ENCODE results near the gene FBXO11.

DNA sequence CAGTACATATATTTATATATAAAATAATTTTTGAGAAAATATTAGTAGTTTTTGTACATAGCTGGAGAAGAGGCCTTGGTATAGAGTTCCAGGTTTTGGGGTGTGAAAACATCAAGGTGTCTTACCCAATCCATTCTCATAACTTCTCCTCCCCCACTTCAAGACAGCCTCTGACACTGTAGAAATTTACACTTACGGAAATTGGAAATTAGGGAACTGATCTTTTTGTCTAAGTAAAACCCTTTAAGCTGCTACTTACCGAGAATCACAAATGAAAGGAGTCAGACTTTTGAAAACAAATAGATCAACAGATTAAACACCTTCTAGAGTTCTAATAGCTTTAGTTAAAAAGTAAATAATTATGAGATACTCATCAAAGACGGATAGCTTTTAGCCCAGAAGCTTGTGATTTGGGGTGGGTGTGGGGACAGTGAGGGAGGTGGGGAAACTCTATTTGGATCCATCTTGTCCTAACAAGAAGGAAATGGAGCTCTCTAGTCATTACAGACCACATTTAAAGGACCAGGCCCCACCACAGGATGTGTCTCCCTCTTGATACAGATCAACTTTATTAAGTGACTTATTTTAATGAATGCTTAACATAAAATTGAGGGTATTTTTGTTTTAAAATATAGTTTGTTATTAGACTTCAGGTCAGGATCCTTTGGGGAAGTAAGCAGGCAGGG is 11.1 kb upstream of the FBXO11 start:
- TF ChIP-seq, protein P1, sequence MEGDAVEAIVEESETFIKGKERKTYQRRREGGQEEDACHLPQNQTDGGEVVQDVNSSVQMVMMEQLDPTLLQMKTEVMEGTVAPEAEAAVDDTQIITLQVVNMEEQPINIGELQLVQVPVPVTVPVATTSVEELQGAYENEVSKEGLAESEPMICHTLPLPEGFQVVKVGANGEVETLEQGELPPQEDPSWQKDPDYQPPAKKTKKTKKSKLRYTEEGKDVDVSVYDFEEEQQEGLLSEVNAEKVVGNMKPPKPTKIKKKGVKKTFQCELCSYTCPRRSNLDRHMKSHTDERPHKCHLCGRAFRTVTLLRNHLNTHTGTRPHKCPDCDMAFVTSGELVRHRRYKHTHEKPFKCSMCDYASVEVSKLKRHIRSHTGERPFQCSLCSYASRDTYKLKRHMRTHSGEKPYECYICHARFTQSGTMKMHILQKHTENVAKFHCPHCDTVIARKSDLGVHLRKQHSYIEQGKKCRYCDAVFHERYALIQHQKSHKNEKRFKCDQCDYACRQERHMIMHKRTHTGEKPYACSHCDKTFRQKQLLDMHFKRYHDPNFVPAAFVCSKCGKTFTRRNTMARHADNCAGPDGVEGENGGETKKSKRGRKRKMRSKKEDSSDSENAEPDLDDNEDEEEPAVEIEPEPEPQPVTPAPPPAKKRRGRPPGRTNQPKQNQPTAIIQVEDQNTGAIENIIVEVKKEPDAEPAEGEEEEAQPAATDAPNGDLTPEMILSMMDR (IDR thresholded peaks at IDR 0.05): no peak
- no peak for TF ChIP-seq POLR2A (IDR thresholded peaks at IDR 0.05)

All from Peyer's patch (tissue), 4 donors.